HUDEP-2 (cell line): Measurements from ENCODE around the gene RCOR1.

Source experiments
- DNase-seq, 76 experiments: peaks; one replicate each; lab custom pipeline; 2025; ENCODE audit not compliant: unreplicated experiment in 76 of 76; lab: John Stamatoyannopoulos, UW

RCOR1 gene

DNA sequence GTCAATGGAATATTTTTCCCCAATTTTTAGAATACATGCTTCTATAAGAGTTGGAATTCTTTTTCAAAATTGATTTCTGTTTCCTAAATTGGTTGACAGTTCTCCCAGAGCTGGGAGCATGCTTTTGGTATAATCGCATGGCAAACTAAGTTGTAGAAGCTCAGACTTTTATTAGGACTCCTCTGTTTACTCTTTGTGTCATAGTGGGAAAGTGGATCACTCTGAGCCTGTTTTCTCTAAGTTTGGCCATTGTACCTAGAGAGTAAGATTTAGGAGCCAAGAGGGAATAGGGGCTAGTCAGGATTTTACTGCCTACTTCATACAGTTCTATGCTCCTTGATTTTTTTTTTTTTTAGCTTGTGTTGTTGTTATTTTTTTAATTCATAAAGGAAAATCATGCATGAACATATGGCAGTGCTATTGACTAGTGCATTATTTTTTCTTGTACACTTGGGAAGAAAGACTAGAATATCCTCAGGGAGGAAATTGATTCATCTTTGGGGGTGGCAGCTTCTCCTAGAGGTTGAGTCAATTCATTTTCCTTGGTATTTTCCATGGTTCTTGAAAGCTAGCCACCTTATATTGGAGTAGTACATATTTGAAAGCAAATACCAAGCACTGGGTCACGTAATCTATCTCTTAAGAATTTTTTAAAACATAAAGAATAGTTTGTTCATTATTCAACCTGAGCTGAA is 107.1 kb downstream of the RCOR1 start:
- no peak for DNase-seq

DNA sequence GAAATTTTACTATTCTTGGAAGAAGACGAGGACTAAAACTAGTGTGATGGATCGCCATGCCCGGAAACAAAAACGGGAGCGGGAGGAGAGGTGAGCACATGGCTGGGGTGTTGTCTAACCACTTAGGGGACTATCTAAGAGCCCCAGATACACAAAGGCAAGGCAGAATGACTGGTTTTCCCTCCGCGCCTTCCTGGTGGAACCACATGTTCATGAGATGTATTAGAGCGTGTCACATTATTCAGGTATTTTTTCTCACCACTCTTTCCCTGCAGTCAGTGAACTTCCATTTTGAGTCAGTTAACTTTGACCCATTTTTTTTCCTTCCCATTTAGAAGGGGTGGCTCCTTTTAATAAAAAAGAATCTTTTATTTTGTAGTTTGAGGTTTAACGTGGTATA is 116.0 kb downstream of the RCOR1 start:
- DNase-seq: no peak

DNA sequence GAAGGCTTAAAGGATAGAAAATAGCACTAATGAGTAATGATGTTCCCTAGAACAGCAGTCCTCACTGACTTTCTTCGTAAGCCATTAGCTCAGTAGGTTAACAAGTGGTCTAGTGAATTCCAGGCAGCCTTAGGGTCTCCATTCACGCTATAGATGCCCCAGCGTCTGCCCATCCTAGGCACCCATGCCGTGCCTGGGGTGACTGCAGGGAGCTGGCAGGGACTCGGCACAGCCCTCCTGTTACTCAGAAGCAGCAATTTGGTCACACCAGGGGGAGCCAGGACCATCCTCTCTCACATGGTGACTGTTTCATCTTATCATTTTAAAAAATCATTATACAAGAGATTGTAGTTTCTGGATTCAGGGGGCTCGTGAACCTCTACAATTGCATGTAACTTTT is 118.8 kb downstream of the RCOR1 start:
- DNase-seq: no peak

DNA sequence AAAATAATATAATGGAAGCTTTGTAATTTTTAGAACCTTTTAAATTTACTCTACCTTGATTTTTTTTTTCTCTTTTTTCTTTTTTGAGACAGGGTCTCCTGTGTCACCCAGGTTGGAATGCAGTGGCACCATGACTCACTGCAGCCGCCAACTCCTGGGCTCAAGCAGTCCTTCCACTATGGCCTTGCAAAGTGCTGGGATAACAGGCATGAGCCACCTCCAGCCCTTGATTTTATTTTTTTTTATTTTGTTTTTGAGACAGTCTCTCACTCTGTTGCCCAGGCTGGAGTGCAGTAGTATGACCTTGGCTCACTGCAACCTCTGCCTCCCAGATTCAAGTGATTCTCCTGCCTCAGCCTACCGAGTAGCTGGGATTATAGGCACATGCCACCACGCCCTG is 119.5 kb downstream of the RCOR1 start:
- DNase-seq: no peak

DNA sequence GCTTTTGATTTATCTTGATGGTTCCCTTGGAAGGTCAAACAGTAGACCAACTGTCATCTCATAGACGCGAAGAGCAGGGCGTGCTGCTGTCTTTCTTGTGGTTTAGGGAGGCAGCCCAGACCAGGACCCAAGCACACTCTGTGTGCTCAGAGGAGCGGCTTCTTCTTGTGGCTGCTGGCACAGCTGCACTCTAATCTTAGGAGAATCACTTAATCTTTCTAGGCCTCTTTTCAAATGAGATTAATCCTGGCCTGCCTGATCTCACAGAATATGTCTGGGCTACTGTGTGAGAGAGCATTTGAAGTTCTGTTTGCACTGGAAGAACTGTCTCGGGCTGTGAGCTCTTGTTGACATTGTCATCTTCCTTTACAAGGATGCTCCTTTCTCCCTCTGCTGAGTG is 124.8 kb downstream of the RCOR1 start:
- DNase-seq: peak in 73 of 76 experiments; percentile 16 to 89 (median 67)

DNA sequence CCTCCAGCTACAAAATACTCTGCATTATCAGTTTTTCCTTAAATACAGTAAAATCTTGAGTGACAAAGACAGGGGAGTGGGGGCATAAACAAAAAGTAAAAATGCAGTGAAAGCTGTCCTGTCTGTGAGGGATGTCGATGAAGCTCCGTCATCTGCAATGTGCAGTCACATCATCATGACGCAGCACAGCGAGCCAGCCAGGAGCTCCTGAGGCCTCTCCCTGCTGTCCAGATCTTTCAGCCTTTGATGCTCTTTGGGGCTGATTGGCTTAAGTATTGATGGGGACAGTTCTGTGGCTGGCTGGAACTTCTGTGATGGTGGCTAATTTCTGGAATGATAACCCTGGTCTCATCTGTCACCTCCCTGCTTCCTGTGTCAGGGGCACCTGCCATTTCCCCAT is 130.2 kb downstream of the RCOR1 start:
- DNase-seq: no peak

DNA sequence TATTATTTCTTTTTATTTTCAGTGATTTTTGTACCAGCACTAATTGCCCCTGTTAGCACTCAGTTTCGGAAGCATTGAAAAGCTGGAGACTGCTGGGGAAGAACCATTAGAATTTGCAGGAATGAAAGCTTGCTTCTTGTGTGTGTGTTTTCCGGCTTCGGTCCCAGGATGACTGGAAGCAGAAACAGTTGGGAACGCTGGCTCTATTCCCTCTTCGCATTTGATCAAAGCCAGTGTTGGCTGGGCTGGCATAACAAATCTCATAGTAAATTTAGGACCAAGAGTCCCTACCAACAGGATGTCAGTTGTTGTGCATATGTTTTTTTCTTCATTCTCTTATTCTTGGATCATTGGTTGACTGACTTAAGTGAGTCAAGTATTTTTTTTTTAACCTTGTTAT is 131.2 kb downstream of the RCOR1 start:
- no peak for DNase-seq

DNA sequence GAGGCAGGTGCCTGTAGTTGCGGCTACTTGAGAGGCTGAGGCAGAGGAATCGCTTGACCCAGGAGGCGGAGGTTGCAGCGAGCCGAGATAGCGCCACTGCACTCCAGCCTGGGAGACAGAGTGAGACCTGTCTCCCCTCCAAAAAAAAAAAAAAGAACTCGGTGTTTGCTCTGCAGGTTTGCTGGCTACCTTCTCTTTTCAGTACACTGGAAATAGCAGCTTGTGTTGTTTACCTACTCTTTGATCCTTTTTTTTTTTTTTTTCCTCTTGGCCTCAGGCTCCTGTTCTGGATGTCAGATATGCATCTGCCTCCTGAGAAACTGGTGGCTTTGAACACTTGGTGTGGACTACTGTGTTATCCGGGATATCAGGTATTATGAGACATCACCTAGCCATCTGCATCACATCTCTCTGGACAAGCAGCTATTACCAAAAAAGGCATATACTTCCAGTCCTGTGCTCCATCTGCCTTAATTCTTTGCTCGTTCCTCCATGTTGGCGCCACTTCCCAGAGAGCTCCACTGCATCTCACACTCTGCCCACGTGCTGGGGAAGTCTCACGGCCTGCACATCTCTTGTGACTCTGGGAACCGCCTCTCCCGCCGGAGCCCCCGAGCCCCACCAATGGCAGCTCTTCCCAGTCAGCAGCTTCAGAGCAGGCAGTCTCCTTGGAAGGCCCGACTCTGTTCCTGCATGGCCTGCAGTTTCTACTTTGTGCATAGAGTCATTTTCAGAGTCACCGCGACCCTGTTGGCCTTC is 133.9 kb downstream of the RCOR1 start:
- no peak for DNase-seq

DNA sequence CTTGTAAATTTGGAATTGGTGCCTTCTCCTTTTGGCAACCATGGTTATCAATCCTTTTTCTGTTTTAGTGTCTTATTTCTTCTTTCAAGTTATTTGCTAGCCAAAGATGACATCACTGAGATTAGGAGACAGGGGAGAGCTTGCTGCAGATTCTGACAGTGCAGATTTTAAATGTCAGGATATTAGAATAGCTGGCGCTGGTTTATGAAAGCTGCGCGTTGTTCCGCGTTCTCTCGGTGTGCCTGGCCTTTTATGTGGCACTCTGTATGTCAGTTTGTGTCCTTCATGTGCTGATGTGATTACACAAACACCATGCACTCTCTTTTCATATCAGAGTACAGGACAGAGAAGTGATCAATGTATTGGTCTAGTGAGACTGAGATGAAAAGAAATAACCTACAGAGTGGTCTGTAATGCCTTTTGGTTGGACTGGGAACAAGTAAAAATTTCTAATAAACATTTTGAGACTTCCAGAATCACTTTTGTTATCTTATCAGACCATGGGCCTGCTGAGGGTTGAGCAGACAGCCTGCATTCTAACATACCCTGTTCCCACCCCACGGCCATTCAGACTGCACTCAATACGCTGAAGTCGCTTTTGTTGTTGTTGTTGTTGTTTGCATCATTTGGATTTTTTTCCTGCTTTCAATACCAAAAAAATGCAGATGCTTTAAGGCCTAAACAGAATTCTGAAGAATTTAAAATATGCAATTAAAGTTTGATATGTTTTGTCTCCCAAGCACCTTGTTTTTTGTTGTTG is 135.1 kb downstream of the RCOR1 start:
- DNase-seq: no peak

DNA sequence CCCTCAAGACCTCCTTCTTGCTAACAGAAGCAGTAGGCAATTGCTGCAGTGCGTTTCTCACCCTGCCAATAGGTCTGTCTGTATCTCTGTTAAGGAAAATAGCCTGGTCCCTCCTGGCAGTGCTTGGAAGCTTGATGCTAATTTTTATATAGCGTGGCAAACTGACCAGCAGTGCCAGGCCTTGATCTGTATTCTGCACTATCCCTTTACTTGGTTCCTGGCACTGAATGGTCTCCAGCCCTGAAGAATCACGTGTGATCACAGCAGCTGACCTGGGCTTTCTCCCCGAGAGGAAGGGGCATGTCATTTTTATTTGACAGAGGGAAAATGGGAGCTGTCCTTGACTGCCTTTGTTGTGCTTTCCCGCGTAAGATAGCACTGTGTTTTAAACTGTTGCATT is 136.1 kb downstream of the RCOR1 start:
- DNase-seq: no peak

DNA sequence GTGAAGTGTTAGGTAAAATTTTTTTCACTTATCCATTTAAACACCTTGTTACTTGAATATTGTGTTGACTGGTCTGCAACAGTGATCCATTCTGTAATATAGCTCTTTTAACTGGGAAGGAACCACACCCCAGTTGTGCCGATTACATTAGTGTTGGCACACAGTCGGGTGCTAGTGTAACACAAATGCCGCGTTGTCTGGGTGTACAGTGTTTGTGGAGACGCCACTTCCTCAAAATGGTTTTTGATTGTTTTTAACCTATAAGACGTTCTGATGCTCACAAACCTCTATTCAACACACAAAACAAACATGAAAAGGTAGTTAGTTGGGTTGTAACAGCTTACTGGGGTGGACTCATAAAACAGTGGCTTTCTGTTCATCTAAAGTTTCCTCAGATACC is 136.8 kb downstream of the RCOR1 start:
- DNase-seq: no peak

DNA sequence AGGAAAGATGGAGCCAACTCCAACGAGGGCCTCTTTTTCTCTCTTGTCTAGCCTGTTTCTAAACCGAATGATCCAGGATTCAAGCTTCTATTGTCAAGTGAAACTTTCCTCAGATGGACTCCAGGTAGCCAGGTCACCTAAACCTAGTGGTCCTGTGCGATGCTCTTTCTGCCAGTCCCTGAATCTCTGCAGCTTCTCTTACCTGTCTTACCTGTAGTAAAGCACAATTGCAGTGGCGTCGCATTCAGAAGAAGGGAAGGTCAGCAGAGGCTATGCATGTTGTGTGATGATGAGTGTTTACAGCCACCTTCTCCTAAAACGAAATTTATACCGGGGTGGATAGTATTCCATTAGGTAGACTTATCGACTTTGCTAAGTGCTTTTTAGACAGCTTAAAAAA is 137.4 kb downstream of the RCOR1 start:
- no peak for DNase-seq

DNA sequence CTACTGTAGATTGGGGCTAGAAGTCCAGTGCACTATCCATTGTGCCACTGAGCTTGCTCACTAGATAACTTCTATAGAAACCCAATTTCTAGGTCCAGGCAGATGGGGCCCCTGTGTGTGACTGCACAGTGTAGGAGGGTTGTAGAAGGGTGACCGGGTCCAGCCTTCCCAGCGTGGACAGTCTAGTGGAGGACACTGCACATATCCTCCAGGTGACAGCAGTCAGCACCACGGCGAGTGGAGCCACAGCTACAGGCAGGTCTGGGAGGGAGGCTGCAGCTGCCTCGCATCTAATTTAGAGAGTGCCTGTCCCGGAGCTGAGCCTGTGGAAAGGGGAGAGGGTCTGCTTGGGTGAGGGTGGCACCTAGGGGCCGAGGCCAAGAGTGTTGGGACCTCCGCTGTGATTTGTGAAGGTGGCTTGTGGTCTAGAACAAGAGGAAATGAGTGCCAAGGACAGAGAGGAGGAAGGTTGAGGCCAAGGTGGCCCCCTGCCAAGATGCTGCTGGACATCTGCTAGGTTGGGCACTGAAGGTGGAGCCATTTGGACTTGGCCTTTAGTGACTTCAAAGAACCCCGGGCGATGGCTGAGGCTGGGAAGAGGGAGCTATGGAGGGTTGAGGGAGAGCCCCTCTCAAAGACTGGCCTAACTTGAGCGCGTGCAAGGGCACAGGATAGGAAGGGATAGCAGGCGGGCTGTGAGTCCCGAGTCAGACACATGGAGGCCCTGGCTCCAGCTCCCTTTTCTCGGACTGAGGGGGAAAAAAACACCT is 138.8 kb downstream of the RCOR1 start:
- DNase-seq: no peak

DNA sequence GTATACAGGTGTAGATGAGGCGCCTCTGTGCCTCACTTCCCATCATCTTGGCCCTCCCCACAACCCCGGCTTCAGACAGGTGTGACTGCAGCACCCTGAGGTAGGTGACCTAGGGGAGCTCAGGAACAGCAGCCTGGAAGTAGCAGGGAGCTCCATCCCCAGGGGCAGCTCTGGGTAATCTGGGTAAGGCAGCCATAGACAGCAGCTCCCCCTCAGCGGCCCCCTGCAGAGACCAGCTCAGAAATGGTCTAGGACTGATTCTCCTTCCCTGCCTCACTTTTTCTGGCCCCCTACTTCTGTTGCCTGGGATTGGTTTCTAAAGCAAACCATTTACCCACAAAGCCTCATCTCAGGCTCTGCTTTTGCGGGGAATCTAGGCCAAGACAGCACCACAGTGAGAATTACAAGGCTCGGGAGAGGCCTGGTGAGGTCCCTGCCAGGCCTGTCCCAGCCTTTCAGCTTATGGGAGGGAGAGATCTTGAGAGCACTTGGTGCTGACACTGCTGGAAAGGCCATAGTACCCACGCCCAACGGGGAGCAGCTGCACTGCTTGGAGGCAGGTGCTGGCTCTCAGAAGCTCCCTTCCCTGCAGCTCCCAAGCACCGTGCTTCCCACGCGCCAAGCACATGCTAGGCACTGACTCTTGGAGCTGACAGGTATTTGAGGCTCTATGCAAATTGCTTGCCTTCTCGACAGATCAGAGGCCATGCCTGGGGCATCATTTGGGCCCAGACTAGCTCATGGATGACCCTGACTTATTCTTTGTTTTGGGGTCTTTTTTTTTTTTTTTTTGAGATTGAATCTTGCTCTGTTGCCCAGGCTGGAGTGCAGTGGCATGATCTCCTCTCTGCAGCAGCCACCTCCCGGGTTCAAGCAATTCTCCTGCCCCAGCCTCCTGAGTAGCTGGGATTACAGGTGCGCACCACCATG is 139.7 kb downstream of the RCOR1 start:
- no peak for DNase-seq

DNA sequence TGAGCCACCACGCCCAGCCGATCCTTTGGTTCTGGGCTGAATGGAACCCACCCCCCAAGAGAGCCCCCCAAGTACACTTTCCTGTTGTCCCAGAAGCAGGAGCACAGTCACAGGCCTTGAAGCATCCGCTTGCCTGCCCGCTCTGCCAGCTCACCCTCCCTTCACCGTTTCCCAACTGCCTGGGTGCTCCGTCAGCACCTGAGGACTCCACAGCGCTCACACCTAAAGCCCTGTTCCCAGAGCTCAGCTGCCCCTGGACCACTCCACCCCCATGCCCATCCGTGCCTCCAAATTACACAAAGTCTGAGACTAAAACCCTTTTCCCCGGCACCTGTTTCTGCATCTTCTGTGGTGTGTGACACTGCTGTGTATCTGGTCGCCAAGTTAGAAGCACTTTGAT is 140.5 kb downstream of the RCOR1 start:
- no peak for DNase-seq

DNA sequence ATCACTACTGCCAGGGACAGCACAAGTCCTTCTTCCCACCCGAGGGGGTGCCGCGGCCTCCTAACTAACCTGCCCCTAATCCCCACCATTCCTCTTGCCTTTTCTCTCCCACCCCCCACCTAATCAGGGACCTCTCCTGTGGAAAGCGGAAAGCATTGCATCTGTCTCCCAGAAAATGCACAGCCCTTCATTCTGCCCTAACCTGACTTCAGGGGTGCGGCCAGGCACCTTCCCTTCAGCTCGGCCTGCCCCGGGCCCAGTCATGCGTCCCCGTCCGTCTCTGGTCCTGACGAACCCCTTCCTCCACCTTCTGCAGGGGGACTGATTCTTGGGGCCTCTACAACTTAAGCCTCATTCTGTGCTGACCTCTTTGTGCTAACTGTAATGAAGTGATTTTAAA is 140.9 kb downstream of the RCOR1 start:
- DNase-seq: no peak

DNA sequence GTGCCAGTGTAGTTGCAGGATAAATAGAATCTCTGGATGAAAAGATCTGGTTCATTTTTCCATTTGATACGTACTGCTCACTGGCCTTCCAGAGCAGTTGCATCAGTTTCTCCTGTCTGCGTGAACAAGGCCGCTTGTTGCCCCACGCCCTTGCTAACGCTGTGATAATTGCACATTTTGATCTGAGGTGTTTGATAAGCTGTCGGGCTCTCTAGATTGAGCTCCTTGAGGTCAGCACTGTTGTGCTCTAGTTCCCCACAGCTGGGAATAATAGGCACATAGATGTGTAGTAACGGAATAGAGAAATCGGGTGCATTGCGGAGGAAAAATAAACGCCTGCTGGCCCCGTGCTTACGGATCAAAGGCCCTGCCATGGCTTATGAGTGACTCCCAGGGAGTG is 142.0 kb downstream of the RCOR1 start:
- DNase-seq: no peak

DNA sequence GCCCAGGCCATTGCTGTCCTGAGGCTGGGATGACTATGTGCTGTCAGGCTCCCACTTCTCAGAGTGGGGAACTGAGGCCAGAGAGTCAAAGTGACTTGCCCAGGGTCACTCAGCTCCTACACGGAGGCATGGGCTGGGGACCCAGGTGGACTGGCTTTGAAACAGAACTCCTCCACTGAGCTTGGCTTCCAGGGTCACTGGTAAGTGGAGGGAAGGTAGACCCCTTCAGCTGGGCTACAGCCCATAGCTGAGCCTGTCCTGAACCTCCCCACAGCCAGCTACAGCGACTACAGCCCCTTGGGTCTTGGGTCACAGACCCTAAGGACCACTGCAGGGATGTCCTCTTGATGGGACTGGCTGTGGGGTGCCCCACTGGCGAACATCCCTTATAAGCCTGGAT is 144.5 kb downstream of the RCOR1 start:
- no peak for DNase-seq

DNA sequence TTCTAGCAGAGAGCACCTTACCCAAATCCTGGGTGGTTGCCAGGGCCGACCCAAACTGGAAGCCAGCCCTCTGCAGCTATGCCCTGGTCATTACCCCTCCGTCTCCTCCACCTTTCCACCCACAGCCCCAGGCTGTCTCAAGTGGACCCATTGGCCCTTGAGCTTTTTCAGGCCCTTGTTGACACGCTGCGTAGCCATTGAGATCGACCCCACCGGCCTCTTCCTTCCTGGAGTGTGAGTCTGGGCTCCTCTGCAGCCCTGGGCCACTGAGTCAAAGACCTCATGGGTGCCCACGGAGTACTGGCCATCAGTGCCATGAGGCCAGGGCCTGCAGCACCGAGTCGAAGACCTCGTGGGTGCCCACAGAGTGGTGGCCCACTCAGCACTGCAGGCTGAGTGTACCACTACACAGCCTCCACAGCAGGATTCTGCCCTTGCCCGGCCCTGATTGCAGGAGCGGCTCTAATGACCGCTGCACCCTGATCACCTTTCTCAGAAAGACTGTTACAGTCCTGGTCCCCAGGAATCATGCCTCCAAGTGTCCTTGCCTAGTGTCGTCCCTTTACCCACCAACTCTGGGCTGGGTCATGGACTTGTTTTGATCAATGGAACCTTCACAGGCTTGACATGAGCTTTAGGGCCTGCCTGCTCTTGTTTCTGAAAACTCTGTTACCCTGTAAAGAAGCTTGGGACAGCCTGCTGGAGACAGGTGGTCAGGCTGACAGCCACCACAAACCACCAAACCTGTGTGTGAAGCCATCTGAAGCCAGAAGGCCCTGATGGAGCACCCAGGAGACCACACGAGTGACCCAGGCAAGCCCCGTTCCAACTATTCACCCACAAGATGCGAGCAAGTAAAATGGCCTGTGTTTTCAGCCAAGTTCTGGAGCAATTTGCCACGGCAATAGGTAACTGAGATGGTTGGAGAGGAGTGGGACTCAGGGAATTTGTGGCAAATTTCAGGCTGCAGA is 145.2 kb downstream of the RCOR1 start:
- DNase-seq: no peak
